Activated CD4-positive, CD25-positive, alpha-beta regulatory T cell treated with anti-CD3 and anti-CD28 coated beads, Interleukin-2, amount 50 U/mL, for 24 hours (primary cell): ENCODE results near the gene SLC1A2.
A peak's percentile ranks its signal among the peaks of the same experiment; 100 is the strongest.

ENCODE experiments used
- ATAC-seq, 2 donors: fragments of 150-1000 bp; cut with Tn5 transposase; one replicate each; pipeline ENCODE4 v1.10.0; 2021; ENCODE audit warnings: mild to moderate bottlenecking in 1 of 2, moderate library complexity in 1 of 2

The SLC1A2 gene

DNA sequence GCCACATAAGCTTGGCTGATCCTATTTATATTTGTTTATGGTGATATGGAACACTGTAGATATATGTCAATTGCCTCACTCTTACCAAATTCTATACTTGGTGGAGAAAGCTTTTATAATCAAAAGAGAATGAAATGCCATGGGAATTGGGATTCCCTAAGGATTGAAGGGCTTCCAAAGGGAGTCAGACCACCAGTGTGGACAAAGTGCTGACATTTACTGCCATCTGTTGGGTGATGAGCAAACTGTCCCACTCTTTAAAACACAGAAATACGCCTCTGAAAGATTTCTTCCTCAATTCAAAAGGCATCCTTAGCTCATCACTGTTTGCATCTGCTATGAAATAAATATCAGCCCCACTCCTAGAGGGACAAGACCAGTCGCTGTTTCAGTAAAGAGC is 7.1 kb downstream of the SLC1A2 start:
- ATAC-seq: no peak

DNA sequence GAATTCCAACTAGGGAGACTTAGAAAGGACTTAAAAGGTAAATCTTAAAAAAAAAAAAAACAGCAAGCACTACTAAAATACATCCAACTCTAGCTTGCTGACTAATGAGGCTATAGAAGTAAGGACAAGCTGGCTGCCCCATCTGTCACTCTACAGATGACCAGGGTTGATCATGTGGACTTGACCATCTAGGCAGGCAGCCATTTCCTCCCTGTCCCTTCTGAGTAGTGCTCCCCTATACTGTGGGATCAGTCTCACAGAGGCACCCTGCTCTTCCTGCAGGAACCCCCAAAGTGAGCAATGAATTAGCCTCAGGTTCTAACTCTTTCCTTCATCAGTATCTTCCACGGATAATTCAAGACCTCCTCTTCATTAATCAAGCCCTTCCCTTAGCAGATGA is 12.3 kb downstream of the SLC1A2 start:
- no peak for ATAC-seq

DNA sequence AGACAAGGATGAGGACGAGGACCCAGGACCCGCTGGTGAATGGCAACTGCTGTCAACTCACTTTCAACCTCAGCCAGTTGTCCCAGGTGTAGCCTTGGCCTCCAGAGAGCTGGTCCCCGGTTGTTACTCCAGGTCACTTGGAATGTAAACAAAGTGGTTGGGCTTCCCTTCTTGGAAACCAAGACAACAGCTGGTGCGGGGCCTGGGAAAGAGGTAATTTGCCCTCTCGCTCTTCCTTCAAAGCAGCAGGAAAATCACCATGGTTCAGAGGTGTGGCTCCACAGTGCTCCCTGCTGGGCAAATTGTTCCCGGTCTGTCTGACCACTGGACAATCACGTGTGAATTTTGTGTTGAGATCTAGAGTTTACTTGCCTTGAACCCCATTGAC is 15.0 kb downstream of the SLC1A2 start:
- no peak for ATAC-seq

DNA sequence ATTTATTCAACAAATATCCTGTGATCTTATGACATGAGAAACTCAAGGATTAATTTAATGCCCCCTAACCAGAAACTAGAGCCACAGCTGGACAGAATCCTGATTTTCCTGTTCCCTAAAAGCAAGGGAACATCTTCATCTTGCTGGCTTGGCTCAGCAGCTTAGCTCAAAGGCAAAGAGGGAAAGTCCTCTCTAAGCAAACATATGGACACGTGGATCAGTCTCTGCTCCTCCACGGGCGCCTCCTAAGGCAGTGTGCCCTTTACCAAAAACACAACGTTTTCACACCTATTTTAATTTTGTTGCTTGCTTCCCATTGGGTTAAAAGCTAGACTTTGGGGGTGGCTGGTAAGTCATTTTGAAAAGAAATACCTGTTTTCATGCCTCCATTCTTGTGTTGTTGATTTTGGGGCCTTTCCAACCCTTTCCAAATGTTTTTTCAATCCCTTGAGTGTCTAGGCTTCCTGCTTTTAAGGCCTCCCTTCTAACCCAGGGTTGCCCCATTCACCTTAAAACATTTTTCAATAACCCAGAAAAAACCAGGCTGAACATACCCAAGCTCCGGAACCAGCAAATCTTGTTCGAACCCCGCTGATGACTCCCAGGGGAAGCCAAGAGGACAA is 15.5 kb downstream of the SLC1A2 start:
- ATAC-seq: no peak

DNA sequence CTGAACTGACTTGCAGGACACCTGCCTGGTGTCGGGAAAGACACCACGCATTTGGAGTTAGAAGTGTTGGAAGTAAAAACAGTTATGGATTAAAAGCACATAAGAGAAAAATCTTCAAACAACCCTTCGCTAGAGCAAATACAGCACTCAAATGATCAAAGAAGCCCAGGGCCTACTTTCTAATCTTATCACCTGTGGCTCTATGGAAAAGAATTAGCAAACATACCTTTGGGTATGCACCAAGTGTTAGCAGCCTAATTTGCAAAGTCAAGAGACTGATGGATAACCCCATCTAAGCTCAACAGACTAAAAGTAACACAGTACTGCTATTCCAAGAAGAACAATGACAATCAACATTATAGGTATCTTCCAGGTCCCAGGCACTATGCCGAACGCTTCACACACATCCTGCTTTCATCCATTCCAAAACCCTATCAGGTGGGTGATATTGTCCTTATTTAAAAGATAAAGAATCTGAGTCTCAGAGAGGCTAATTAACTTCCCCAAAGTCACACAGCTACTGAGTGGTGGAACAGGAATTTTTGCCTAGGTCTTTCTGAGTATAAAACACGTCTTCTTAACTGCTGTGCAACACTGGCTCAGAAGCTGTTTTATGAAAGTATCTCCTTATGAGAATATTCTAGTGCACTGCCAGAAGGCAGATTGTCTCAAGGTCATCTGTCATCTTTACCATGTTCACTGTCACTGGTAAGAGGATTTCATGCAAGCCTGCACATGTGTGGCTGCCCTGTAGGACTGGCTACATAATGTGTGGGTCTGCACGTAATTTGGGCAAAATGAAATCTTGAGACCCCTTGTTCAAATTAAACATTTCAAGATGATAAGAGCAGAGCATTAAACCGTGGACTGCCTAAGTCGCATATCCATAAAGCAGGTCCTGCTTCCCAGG is 16.4 kb downstream of the SLC1A2 start:
- ATAC-seq: no peak

DNA sequence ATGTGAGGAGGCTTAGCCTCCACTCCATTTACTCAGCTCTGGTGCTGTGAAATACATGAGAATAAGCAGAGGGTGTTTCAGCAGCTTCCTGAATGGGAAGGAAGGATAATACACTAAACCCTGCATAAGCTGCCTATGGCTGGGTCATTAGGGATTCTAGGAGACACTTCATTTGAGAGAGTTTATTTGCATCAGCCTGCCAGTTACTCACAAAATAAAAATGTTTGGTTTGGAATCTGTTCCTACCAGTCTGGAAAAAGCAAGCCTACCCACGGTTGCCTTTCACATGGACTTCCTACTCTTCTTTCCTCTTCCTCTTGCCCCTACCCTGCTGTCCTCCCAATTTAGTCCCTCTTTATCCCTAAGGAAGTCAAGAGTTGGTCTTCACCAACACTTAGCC is 20.5 kb downstream of the SLC1A2 start:
- ATAC-seq: no peak

GRCh38 chr11:35394941-35395340 is 24.4 kb downstream of the SLC1A2 start:
- no peak for ATAC-seq

DNA sequence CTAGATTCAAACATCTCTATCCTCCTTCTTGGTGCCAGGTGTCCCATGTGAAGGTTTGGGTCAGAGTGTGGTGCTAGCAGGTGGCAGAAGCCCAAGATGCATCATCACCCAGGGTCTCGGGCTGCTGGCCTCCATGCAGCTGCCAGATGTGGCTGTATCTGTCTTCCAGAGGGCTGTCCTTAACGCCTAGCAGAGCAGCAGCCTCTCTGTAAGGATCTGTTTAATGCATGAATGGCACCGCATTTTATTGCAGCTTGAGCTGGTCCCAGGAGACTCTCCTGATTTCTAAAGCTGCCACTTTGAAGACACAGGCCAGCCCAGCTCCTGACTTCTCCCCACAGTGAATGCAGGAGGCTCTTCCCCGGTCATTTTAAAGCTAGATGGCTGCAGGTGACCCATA is 26.3 kb downstream of the SLC1A2 start:
- no peak for ATAC-seq

GRCh38 chr11:35391922-35392688 is 27.3 kb downstream of the SLC1A2 start:
- ATAC-seq: peak; percentile 55 to 66

DNA sequence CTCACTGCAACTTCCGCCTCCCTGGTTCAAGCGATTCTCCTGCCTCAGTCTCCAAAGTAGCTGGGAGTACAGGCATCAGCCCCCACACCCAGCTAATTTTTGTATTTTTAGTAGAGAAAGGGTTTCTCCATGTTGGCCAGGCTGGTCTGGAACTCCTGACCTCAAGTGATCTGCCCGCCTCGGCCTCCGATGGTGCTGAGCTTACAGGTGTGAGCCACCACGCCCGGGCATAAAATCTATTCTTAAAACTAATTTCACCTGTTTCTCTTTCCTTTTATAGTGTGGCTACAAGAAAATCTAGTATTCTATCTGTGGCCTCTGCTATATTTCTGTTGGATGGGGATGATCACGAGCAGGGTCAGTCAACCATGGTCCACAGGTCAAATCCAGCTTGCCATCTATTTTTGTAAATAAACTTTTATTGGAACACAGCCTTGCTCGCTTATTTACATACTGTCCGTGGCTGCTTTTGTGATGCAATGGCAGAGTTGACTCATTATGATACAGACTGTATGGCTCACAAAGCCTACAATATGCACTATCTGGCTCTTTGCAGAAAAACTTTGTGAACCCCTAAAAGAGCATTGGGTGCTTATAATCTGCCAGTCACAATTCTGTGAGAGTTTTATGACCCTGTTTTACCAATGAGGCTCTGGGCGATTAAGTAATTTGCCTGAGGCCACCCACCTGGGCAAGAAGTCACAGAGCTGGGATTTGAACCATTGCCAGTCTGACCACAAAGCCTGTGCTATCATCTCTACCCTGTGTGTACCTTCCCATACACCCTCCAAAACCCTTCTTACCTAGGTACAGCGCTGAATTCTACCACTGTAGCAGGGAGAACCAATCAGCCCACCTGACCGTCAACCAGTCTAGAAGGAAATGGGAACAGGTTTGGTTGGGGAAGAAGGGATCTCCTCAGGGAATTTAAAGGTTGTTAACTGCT is 28.3 kb downstream of the SLC1A2 start:
- peak; percentile 82 to 89 for ATAC-seq

- ATAC-seq: peak; percentile 37 to 50
These were observed 29.4 kb downstream of the SLC1A2 start for GRCh38 chr11:35389897-35390465.

DNA sequence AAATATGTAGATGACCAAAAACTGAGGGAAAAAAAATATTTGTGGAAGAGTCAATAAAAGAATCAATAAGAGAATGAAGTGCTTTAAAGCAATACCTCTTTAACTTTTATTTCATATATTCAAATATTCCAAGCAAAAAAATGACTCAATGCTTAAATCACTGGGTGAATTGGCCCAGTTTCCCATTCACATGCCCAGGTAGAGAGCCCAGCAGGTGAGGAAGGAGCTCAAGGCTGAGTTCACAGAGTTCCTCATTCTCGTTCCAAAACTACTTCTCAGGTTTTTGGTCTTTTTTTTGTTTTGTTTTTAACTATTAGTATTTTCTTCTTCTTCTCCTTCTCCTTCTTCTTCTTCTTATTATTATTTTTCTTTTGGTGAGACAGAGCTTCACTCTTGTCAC is 30.2 kb downstream of the SLC1A2 start:
- ATAC-seq: no peak

DNA sequence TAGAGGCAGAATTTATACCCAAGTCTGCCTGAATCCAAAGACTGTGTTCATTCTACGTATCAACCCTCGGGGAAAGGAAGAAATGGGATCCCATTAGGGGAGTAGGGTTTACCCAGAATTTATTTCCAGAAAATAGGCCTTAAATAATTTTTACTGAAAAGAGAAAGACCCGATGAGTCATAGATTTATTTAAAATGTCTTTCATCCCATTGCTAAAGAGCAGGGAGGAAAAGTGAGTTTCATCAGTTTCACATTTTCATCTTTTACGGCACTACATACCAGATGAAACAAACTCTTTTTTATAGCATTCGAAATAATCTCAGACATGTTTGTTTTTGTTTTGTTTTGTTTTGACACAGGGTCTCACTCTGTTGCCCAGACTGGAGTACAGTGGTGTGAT is 31.3 kb downstream of the SLC1A2 start:
- ATAC-seq: no peak

- ATAC-seq: no peak
These were observed 32.0 kb downstream of the SLC1A2 start for GRCh38 chr11:35387111-35387982.

DNA sequence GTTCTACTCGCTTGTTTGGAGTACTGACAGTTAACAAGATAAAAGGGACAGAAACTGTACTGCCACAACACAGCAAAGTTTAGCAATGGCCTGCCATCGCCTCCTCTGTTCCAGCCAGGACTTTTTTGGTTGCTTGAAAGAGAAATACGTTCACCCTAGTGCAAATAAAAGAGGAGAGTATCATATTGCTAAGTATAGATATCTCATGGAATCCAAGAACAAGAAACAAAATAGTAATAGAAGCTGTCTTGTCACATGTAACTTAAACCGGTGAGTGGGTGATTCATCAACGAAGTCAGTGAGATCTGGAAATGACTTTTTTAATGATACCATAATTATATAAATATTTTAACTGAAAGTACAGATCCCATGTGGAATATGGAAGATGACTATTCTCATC is 35.4 kb downstream of the SLC1A2 start:
- no peak for ATAC-seq

- no peak for ATAC-seq
These were observed 37.5 kb downstream of the SLC1A2 start for GRCh38 chr11:35381709-35382322.

GRCh38 chr11:35380603-35381002 is 38.8 kb downstream of the SLC1A2 start:
- no peak for ATAC-seq

DNA sequence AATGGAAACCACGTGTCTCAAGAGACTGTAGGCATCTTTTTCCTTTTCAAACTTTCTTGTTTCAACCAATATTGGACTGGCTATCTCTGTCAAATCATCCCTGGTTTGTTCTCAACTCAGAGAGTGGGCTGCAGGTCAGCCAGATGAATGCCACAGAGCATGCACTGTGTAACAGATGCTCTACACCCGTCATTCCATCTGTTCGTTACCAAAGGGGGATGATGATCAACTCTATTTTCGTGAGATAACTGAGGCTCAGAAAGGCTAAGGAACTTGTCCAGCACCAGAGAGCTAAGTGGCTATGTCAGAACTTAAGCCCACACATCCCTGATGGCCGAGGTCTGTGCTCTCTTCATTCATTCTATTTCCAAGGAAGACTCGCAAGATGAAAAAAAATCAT is 42.1 kb downstream of the SLC1A2 start:
- no peak for ATAC-seq

GRCh38 chr11:35376613-35377012 is 42.7 kb downstream of the SLC1A2 start:
- ATAC-seq: no peak

DNA sequence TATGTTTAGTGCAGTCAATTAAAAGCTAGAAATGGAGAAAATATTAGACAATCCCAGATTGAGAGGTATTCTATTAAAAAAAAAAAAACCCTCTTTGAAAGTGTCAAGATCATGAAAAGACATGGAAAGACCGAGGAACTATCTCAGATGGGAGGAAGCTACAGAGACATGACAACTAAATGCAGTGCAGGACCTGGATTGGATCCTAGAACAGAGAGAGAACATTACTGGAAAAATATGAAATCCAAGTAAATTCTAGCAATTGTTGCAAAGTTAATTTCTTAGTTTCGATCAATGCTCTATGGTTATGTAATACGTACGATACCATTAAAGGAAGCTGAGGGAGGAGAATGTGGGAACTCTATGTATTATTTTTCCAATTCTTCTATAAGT is 43.2 kb downstream of the SLC1A2 start:
- no peak for ATAC-seq
